Cardiac muscle cell (in vitro differentiated cells and primary cell): ENCODE measurements around the gene TM9SF4. TPM values are rescaled to one million over a fixed set of nuclear protein-coding genes. Genes with fewer than 3 reads are reported as not detected.

Experiments used
- DNase-seq, 2 donors: peaks; one replicate each; pipeline versions ENCODE4 v3.0.0 to v3.0.0-alpha.2; 2010 to 2017; ENCODE audit warnings: low read depth in 1 of 2, low spot score in 1 of 2
- H3K27ac ChIP-seq: fragments of 200-600 bp; sonication (generic); 2 replicates; pipeline ENCODE4 v1.5.1; 2016
- H3K27me3 ChIP-seq: fragments of 200-600 bp; sonication (generic); 2 replicates; pipeline ENCODE4 v1.6.0; 2016; ENCODE audit warnings: control low read depth
- H3K36me3 ChIP-seq: fragments of 200-600 bp; sonication (generic); 2 replicates; pipeline ENCODE4 v1.5.1; 2016; ENCODE audit warnings: control low read depth
- H3K4me1 ChIP-seq: fragments of 200-600 bp; sonication (generic); 2 replicates; pipeline ENCODE4 v1.8.1; 2017; ENCODE audit warnings: low read depth, mild to moderate bottlenecking, mixed run types
- H3K4me3 ChIP-seq: fragments of 200-600 bp; sonication (generic); 2 replicates; pipeline ENCODE4 v1.5.1; 2016; ENCODE audit warnings: mild to moderate bottlenecking
- H3K9me3 ChIP-seq: fragments of 200-600 bp; sonication (generic); 2 replicates; pipeline ENCODE4 v1.5.1; 2017; ENCODE audit warnings: low read depth, mild to moderate bottlenecking, control low read depth
- CTCF ChIP-seq: IDR thresholded peaks from 2 replicates; pipeline ENCODE4 v1.5.1; 2012; ENCODE audit warnings: low read depth, mild to moderate bottlenecking, low read length
- polyA plus RNA-seq: library from polyadenylated mRNA; unstranded; fragments of >200 nt; fragmentation: Nextera tagmentation; extraction: Ambion mirVana; gene quantifications from 2 replicates; pipeline ENCODE4 v1.2.1, GENCODE V29; 2016
- total RNA-seq: library from RNA; depleted of rRNA; stranded (reverse); fragments of >200 nt; gene quantifications from 2 replicates; pipeline ENCODE4 v1.2.3, GENCODE V29; 2016

TM9SF4 gene
- total and polyA plus RNA-seq, 2 experiments from 2014 or later, result 52.5 to 54.6 TPM

- H3K27me3 ChIP-seq, result no peaks in the 10 kb centered on the region
- peak overlapping the region; percentile 87 for H3K4me3 ChIP-seq
- H3K4me1 ChIP-seq, result peaks cover 46% of the 10 kb centered on the region
- peaks cover 8% of the 10 kb centered on the region for H3K36me3 ChIP-seq
- DNase-seq, result peak in 1 of 2 donors; percentile 35
- H3K9me3 ChIP-seq, result no peaks in the 10 kb centered on the region
- TF ChIP-seq CTCF, result no peak
- peak overlapping the region; percentile 99 for H3K27ac ChIP-seq
Measured at GRCh38 chr20:32205110-32205842, 95.8 kb downstream of the TM9SF4 start.

- Histone ChIP-seq H3K4me3 (peak overlapping the region; percentile 87), H3K9me3 (no peaks in the 10 kb centered on the region), H3K27me3 (no peaks in the 10 kb centered on the region), H3K4me1 (peaks cover 46% of the 10 kb centered on the region), H3K27ac (peak overlapping the region; percentile 99), H3K36me3 (no peaks in the 10 kb centered on the region)
- TF ChIP-seq CTCF, result no peak
- peak in 1 of 2 donors; percentile 54 for DNase-seq
Measured at GRCh38 chr20:32205843-32206759, 96.6 kb downstream of the TM9SF4 start.

GRCh38 chr20:32206760-32207625 lies 97.5 kb downstream of the TM9SF4 start:
- no peak for DNase-seq
- no peaks in the 10 kb centered on the region for H3K36me3 ChIP-seq
- no peaks in the 10 kb centered on the region for H3K27me3 ChIP-seq
- H3K4me3 ChIP-seq, result peak overlapping the region; percentile 87
- no peaks in the 10 kb centered on the region for H3K9me3 ChIP-seq
- peaks cover 46% of the 10 kb centered on the region for H3K4me1 ChIP-seq
- peak overlapping the region; percentile 99 for H3K27ac ChIP-seq
- TF ChIP-seq CTCF, result no peak

GRCh38 chr20:32207626-32208498 lies 98.3 kb downstream of the TM9SF4 start, which contains the start of the genes PLAGL2 and POFUT1:
TSS of gene PLAGL2 (minus strand) at chr20:32207743. CDS start at chr20:32202178, 5,565 bp downstream.
TSS of gene POFUT1 (plus strand) at chr20:32207880. CDS start at chr20:32207942, 62 bp downstream.
- peaks cover 41% of the 10 kb centered on the region for H3K4me1 ChIP-seq
- no peaks in the 10 kb centered on the region for H3K27me3 ChIP-seq
- H3K36me3 ChIP-seq, result no peaks in the 10 kb centered on the region
- DNase-seq, result peak; percentile 92 to 95
- peak; percentile 35 for TF ChIP-seq CTCF
- peak within 1 kb of the TSS; percentile 99 for H3K27ac ChIP-seq
- H3K9me3 ChIP-seq, result no peaks in the 10 kb centered on the region
- peak within 1 kb of the TSS; percentile 87 for H3K4me3 ChIP-seq
